H1 (cell line): Measurements from ENCODE around the gene RASAL1. TPM values are rescaled to one million over a fixed set of nuclear protein-coding genes. Genes with fewer than 3 reads are reported as not detected.
A peak's percentile ranks its signal among the peaks of the same experiment; 100 is the strongest.

Experiments used
- CTCF ChIA-PET: fragments of 300-600 bp; sonication (Branson Sonifier 250); formaldehyde crosslinking; loops from one replicate; lab custom pipeline; 2021; ENCODE audit not compliant: partially characterized antibody; lab: Charles Lee
- POLR2A ChIA-PET: fragments of 300-600 bp; sonication (Branson Sonifier 250); formaldehyde crosslinking; loops from one replicate; lab custom pipeline; 2021; ENCODE audit warnings: inconsistent platforms; ENCODE audit not compliant: partially characterized antibody; lab: Charles Lee
- DNase-seq, 2 experiments: peaks; one replicate each; pipeline versions ENCODE4 v3.0.0 to v3.0.0-alpha.2; 2010 to 2022; ENCODE audit warnings: low spot score in 2 of 2, low read depth in 1 of 2, mixed read lengths in 1 of 2
- FAIRE-seq: peaks from 2 replicates; lab custom pipeline; 2011; peaks lifted over from hg19 to GRCh38; lab: Jason Lieb, UNC
- H2AFZ ChIP-seq: 2 replicates; pipeline ENCODE4 v1.8.1; 2012; ENCODE audit warnings: low read length, inconsistent platforms
- H2AK5ac ChIP-seq: 2 replicates; pipeline ENCODE4 v1.6.1; 2013; ENCODE audit warnings: low read depth, low read length
- H2BK120ac ChIP-seq: replicated peaks from 2 replicates; pipeline ENCODE3; 2013; ENCODE audit warnings: low read depth, low read length, inconsistent platforms
- H2BK12ac ChIP-seq: 2 replicates; pipeline ENCODE4 v1.6.1; 2013; ENCODE audit warnings: low read depth, low read length
- H2BK15ac ChIP-seq: 2 replicates; pipeline ENCODE4 v1.6.1; 2013; ENCODE audit warnings: low read length
- H2BK20ac ChIP-seq: 2 replicates; pipeline ENCODE4 v1.6.1; 2013; ENCODE audit warnings: low read length
- H2BK5ac ChIP-seq: 2 replicates; pipeline ENCODE4 v1.6.1; 2013; ENCODE audit warnings: low read depth, low read length
- H3K14ac ChIP-seq: 2 replicates; pipeline ENCODE4 v1.6.1; 2013; ENCODE audit warnings: inconsistent platforms; ENCODE audit not compliant: insufficient read length
- H3K18ac ChIP-seq: 2 replicates; pipeline ENCODE4 v1.6.1; 2013; ENCODE audit warnings: low read length; ENCODE audit errors: extremely low read depth
- H3K23ac ChIP-seq: 2 replicates; pipeline ENCODE4 v1.6.1; 2013; ENCODE audit warnings: inconsistent platforms; ENCODE audit not compliant: insufficient read length
- H3K23me2 ChIP-seq: 2 replicates; pipeline ENCODE4 v1.6.1; 2013; ENCODE audit warnings: low read depth, low read length
- H3K27ac ChIP-seq: 2 replicates; pipeline ENCODE4 v1.6.1; 2011; ENCODE audit warnings: low read depth, low read length, inconsistent platforms
- H3K27me3 ChIP-seq, 4 experiments: replicated peaks in 1 of 4; 1 replicate in 1 of 4; 2 replicates in 3 of 4; pipeline versions ENCODE4 v1.6.1 to v1.8.1; 2011 to 2013; ENCODE audit warnings: low read length in 3 of 4, mild to moderate bottlenecking in 3 of 4, inconsistent platforms in 2 of 4, mixed read lengths in 2 of 4, moderate library complexity in 1 of 4; ENCODE audit not compliant: control insufficient read depth in 3 of 4, insufficient read depth in 3 of 4; ENCODE audit errors: extremely low read depth in 1 of 4
- H3K36me3 ChIP-seq, 4 experiments: 2 replicates each; pipeline versions ENCODE4 v1.6.1 to v1.8.1; 2011 to 2013; ENCODE audit warnings: mild to moderate bottlenecking in 4 of 4, low read length in 3 of 4, moderate library complexity in 2 of 4, control low read depth in 1 of 4, inconsistent platforms in 1 of 4; ENCODE audit not compliant: insufficient read depth in 4 of 4, control insufficient read depth in 2 of 4
- H3K4ac ChIP-seq: replicated peaks from 2 replicates; pipeline ENCODE3; 2013; ENCODE audit warnings: low read length, low read depth, mixed read lengths, inconsistent platforms; ENCODE audit not compliant: insufficient read length
- H3K4me1 ChIP-seq, 4 experiments: replicated peaks in 1 of 4; 1 replicate in 1 of 4; 2 replicates in 3 of 4; pipeline versions ENCODE4 v1.6.1 to v1.8.1; 2011 to 2013; ENCODE audit warnings: low read length in 3 of 4, inconsistent platforms in 2 of 4, mixed read lengths in 1 of 4; ENCODE audit not compliant: insufficient read depth in 4 of 4, control insufficient read depth in 3 of 4
- H3K4me2 ChIP-seq, 2 experiments: 2 replicates each; pipeline versions ENCODE4 v1.6.1 to v1.8.1; 2011 to 2013; ENCODE audit warnings: low read depth in 2 of 2, low read length in 2 of 2, control low read depth in 1 of 2, inconsistent platforms in 1 of 2, mild to moderate bottlenecking in 1 of 2; ENCODE audit not compliant: insufficient read depth in 1 of 2
- H3K4me3 ChIP-seq, 4 experiments: fragments of 200-600, 300-600 bp in 1 of 4; sonication (generic), shearing (Covaris generic), sonication (Bioruptor Twin) in 1 of 4; 2 replicates each; pipeline versions ENCODE4 v1.5.1 to v1.8.1; 2011 to 2016; ENCODE audit warnings: low read length in 4 of 4, low read depth in 3 of 4, control low read depth in 2 of 4, inconsistent platforms in 2 of 4, mild to moderate bottlenecking in 2 of 4, mixed read lengths in 1 of 4, moderate library complexity in 1 of 4; ENCODE audit not compliant: insufficient read depth in 2 of 4; ENCODE audit errors: extremely low read depth in 1 of 4
- H3K56ac ChIP-seq: replicated peaks from 2 replicates; pipeline ENCODE3; 2013; ENCODE audit warnings: low read depth, mild to moderate bottlenecking, mixed read lengths, low read length, inconsistent platforms; ENCODE audit not compliant: insufficient read length
- H3K79me1 ChIP-seq: 2 replicates; pipeline ENCODE4 v1.6.1; 2013; ENCODE audit warnings: low read depth, low read length, control low read depth
- H3K79me2 ChIP-seq, 2 experiments: 2 replicates each; pipeline versions ENCODE4 v1.6.1 to v1.8.1; 2012 to 2013; ENCODE audit warnings: low read length in 2 of 2, mild to moderate bottlenecking in 2 of 2, inconsistent platforms in 1 of 2; ENCODE audit not compliant: insufficient read depth in 2 of 2, control insufficient read depth in 1 of 2
- H3K9ac ChIP-seq, 4 experiments: replicated peaks in 1 of 4; 1 replicate in 1 of 4; 2 replicates in 3 of 4; pipeline versions ENCODE4 v1.6.1 to v1.8.1; 2011 to 2013; ENCODE audit warnings: low read depth in 3 of 4, low read length in 3 of 4, control low read depth in 2 of 4, mild to moderate bottlenecking in 2 of 4, moderate library complexity in 2 of 4, inconsistent platforms in 1 of 4; ENCODE audit errors: extremely low read depth in 1 of 4
- H3K9me3 ChIP-seq, 2 experiments: 2 replicates each; pipeline versions ENCODE4 v1.6.1 to v1.8.1; 2012 to 2013; ENCODE audit warnings: mild to moderate bottlenecking in 2 of 2, moderate library complexity in 2 of 2, control low read depth in 1 of 2, inconsistent platforms in 1 of 2, low read depth in 1 of 2, low read length in 1 of 2, mixed read lengths in 1 of 2; ENCODE audit not compliant: insufficient read depth in 2 of 2
- H4K20me1 ChIP-seq, 2 experiments: replicated peaks in 1 of 2; 2 replicates each; pipeline versions ENCODE3 to v1.8.1; 2011 to 2013; ENCODE audit warnings: inconsistent platforms in 2 of 2, low read length in 2 of 2, mild to moderate bottlenecking in 1 of 2; ENCODE audit not compliant: insufficient read depth in 2 of 2, control insufficient read depth in 1 of 2
- H4K5ac ChIP-seq: 2 replicates; pipeline ENCODE4 v1.6.1; 2013; ENCODE audit warnings: low read length, low read depth, mixed read lengths, inconsistent platforms; ENCODE audit not compliant: insufficient read length
- H4K8ac ChIP-seq: 2 replicates; pipeline ENCODE4 v1.8.0; 2013; ENCODE audit warnings: mild to moderate bottlenecking, moderate library complexity, low read length, inconsistent platforms; ENCODE audit not compliant: insufficient read depth; ENCODE audit errors: extremely low read depth
- H4K91ac ChIP-seq: replicated peaks from 2 replicates; pipeline ENCODE3; 2013; ENCODE audit warnings: low read length, mixed read lengths, inconsistent platforms; ENCODE audit not compliant: insufficient read length
- ASH2L ChIP-seq: fragments of 200-600, 300-600 bp; sonication (generic); IDR thresholded peaks from one replicate; pipeline ENCODE4 v1.7.1; 2017; ENCODE audit warnings: low read length
- JUN ChIP-seq: IDR thresholded peaks from 2 replicates; pipeline ENCODE4 v1.6.1; 2011; ENCODE audit warnings: low read depth, mild to moderate bottlenecking, improper control_type of control experiment, low read length
- JUND ChIP-seq: IDR thresholded peaks from 2 replicates; pipeline ENCODE4 v1.6.1; 2011; ENCODE audit warnings: mild to moderate bottlenecking, improper control_type of control experiment, low read length
- NRF1 ChIP-seq: IDR thresholded peaks from 2 replicates; pipeline ENCODE4 v1.6.1; 2011; ENCODE audit warnings: mild to moderate bottlenecking, low read depth, low read length, improper control_type of control experiment
- POLR2AphosphoS5 ChIP-seq: IDR thresholded peaks from 2 replicates; pipeline ENCODE4 v1.6.1; 2011; ENCODE audit warnings: low read depth, low read length
- POU5F1 ChIP-seq: IDR thresholded peaks from 2 replicates; pipeline ENCODE4 v1.6.1; 2011; ENCODE audit warnings: low read depth, mild to moderate bottlenecking, low read length, moderate library complexity
- RNF2 ChIP-seq: fragments of 200-900, 300-1000 bp; sonication (generic); IDR thresholded peaks from 2 replicates; pipeline ENCODE4 v1.7.1; 2016; ENCODE audit warnings: borderline replicate concordance, low read depth, mild to moderate bottlenecking, antibody characterized with exemption, low read length; ENCODE audit not compliant: poor library complexity, severe bottlenecking; ENCODE audit errors: missing control alignments
- SIX5 ChIP-seq: IDR thresholded peaks from 2 replicates; pipeline ENCODE4 v1.6.1; 2011; ENCODE audit warnings: mild to moderate bottlenecking, low read depth, low read length
- whole genome bisulfite sequencing, 2 experiments: shearing (Covaris generic) in 1 of 2; methylation state at CpG; one replicate each; pipeline versions ENCODE4 v1.1.6 to v1.1.7; 2013 to 2015; ENCODE audit warnings: low lambda C conversion rate in 2 of 2, mixed read lengths in 2 of 2, inconsistent platforms in 1 of 2, low coverage in 1 of 2, missing lambda C conversion rate in 1 of 2; ENCODE audit not compliant: insufficient replicate concordance in 2 of 2, insufficient coverage in 1 of 2, insufficient read length in 1 of 2; ENCODE audit errors: extremely low coverage in 1 of 2, missing lambda C conversion rate in 1 of 2; 5-methylcytosine and 5-hydroxymethylcytosine counted together
- polyA plus RNA-seq, 7 experiments: library from polyadenylated mRNA; depleted of rRNA in 3 of 7; stranded (reverse) in 5 of 7; unstranded in 2 of 7; fragments of >200 nt in 5 of 7; fragments of 200-250 nt in 2 of 7; gene quantifications; 1 replicate in 5 of 7; 2 replicates in 1 of 7; 4 replicates in 1 of 7; pipeline versions ENCODE4 v1.2.1 to v1.2.3, GENCODE V29; 2011 to 2013; ENCODE audit warnings: missing spikeins in 2 of 7, mixed read lengths in 2 of 7
- total RNA-seq: library from RNA; stranded (reverse); fragmentation: NEBNext Ultra II Directional; extraction: Animal tissue kit (Norgen Biotek cat#: 25700); gene quantifications from 2 replicates; pipeline ENCODE4 v1.2.1, GENCODE V29; 2021
- TF ChIP-seq, protein P1 (sequence below): IDR thresholded peaks from 2 replicates; pipeline ENCODE4 v1.6.1; 2011; ENCODE audit warnings: low read length, improper control_type of control experiment
- TF ChIP-seq, protein P2 (sequence below), 3 experiments: IDR thresholded peaks; 1 replicate in 2 of 3; 2 replicates in 1 of 3; pipeline versions ENCODE4 v1.5.1 to v1.6.1; 2011; ENCODE audit warnings: low read length in 3 of 3, mild to moderate bottlenecking in 3 of 3, inconsistent platforms in 2 of 3, low read depth in 1 of 3, moderate library complexity in 1 of 3; ENCODE audit not compliant: insufficient read depth in 1 of 3; ENCODE audit errors: control extremely low read depth in 1 of 3

The RASAL1 gene
- total and polyA plus RNA-seq, 2 of the 8 experiments (the other 6 are each of a cell fraction or from before 2014, with no cell fraction given), result 3.7 to 5.0 TPM

DNA sequence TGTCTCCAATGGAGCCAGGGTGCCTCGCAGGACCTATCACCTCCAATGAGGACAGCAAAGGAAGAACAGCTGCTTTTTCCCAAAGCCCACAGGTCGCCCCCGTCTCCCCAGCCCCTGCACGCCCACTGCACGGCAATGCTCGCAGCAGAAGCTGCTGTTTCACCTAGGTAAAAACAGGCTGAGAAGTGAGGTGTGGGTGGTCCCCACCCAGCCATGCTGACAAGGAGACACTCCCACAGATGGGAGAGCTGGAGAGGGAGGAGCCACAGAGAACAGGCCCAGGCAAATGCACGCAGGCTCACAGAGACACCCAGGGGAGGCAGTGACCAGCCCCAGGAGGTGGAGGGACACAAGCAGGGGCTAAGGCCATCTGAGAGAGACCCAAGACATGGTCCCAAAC, 24.4 kb upstream of the RASAL1 start:
- Histone ChIP-seq H2BK5ac (peak overlapping the region; percentile 48; the same call in 1 of the 2 replicates), H3K4me3 (no peak overlapping the region), H2AK5ac (no peak overlapping the region), H3K79me1 (no peaks in the 10 kb centered on the region; the same call in none of the 2 replicates), H3K36me3 (peaks cover 14 to 35% (median 29%) of the 10 kb centered on the region in 4 experiments; a peak in 7 of 8 replicates), H4K8ac (no peak overlapping the region), H2BK15ac (no peak overlapping the region), H3K79me2 (no peaks in the 10 kb centered on the region), H4K5ac (no peak overlapping the region), H3K23ac (no peak overlapping the region), H4K20me1 (peaks cover 14 to 17% of the 10 kb centered on the region in 2 experiments), H3K27ac (no peak overlapping the region), H3K18ac (no peak overlapping the region), H4K91ac (no peak overlapping the region), H3K4ac (no peak overlapping the region), H3K27me3 (peaks cover 0 to 3% (median under 1%) of the 10 kb centered on the region in 4 experiments; a peak in 3 of 7 replicates), H2AFZ (no peak overlapping the region), H3K9me3 (no peaks in the 10 kb centered on the region), H2BK120ac (no peak overlapping the region), H2BK12ac (no peak overlapping the region), H2BK20ac (no peak overlapping the region), H3K14ac (no peak overlapping the region), H3K56ac (no peak overlapping the region), H3K4me1 (peaks cover 5 to 17% (median 11%) of the 10 kb centered on the region in 4 experiments), H3K4me2 (no peak overlapping the region), H3K23me2 (0 out of 2 replicates have a peak, but pooled peaks cover 3% of the 10 kb centered on the region), H3K9ac (no peak overlapping the region)
- FAIRE-seq (no peak), DNase-seq (no peak)
- CTCF ChIA-PET, result interaction anchor here (1.1 to 11.2 kb wide), 3 partner anchors 9 to 26 kb away, joined by 4 to 114 read pairs (median 6); no protein-coding TSS in a partner anchor
- WGBS, 2 experiments, result 92% methylated on average over 7 of the region's 7 CpGs; no CpG with 5 or more reads in 1 of the 2 experiments
- POLR2A ChIA-PET, result interaction anchor here (1.3 to 1.4 kb wide), 2 partner anchors 10 to 45 kb away, joined by 3 read pairs; no protein-coding TSS in a partner anchor
- TF ChIP-seq, protein P1, sequence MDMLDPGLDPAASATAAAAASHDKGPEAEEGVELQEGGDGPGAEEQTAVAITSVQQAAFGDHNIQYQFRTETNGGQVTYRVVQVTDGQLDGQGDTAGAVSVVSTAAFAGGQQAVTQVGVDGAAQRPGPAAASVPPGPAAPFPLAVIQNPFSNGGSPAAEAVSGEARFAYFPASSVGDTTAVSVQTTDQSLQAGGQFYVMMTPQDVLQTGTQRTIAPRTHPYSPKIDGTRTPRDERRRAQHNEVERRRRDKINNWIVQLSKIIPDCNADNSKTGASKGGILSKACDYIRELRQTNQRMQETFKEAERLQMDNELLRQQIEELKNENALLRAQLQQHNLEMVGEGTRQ, result no peak
- TF ChIP-seq RNF2 (no peak), POLR2AphosphoS5 (no peak), ASH2L (no peak), POU5F1 (no peak), JUND (no peak), SIX5 (no peak), JUN (no peak), NRF1 (no peak)
- TF ChIP-seq, protein P2, sequence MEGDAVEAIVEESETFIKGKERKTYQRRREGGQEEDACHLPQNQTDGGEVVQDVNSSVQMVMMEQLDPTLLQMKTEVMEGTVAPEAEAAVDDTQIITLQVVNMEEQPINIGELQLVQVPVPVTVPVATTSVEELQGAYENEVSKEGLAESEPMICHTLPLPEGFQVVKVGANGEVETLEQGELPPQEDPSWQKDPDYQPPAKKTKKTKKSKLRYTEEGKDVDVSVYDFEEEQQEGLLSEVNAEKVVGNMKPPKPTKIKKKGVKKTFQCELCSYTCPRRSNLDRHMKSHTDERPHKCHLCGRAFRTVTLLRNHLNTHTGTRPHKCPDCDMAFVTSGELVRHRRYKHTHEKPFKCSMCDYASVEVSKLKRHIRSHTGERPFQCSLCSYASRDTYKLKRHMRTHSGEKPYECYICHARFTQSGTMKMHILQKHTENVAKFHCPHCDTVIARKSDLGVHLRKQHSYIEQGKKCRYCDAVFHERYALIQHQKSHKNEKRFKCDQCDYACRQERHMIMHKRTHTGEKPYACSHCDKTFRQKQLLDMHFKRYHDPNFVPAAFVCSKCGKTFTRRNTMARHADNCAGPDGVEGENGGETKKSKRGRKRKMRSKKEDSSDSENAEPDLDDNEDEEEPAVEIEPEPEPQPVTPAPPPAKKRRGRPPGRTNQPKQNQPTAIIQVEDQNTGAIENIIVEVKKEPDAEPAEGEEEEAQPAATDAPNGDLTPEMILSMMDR (IDR thresholded peaks at IDR 0.05; ENCODE audit: control extremely low read depth in 1 of 3, insufficient read depth in 1 of 3, low read depth in 1 of 3, low read length in 3 of 3), result no peak
